Measurements from ENCODE around the gene CXCR6.

CXCR6 gene

GRCh38 chr3:45944830-45945620 lies 1.8 kb downstream of the CXCR6 start:
- Histone ChIP-seq H3K36me3 (ENCODE audit: control insufficient read depth in 2 of 2, insufficient read depth in 1 of 2, low read length in 2 of 2) (peaks cover 0 to 77% of the 10 kb centered on the region in 2 experiments; a peak in 1 of 3 replicates), H3K27ac (ENCODE audit: extremely low read depth, low read depth, low read length) (no peak overlapping the region), H3K4me3 (ENCODE audit: low read depth, low read length) (no peak overlapping the region), H3K9me3 (ENCODE audit: control insufficient read depth, insufficient read depth, low read depth, low read length) (no peaks in the 10 kb centered on the region), H3K4me1 (ENCODE audit: control insufficient read depth, insufficient read depth, low read length) (no peaks in the 10 kb centered on the region)
- TF ChIP-seq PRDM4 (tag by site-specific recombination; IDR thresholded peaks at IDR 0.05) (no peak), BCL11A (tag by site-specific recombination; IDR thresholded peaks at IDR 0.05; ENCODE audit: low read depth) (no peak), ATF2 (tag by site-specific recombination; IDR thresholded peaks at IDR 0.05; ENCODE audit: low read depth) (no peak)
- ChIA-PET CTCF (interaction anchor here (2.1 kb wide), 1 partner anchor 134 kb away, joined by 12 read pairs; no protein-coding TSS in a partner anchor), POLR2A (no interaction called here)

GRCh38 chr3:45946307-45946706 lies 3.0 kb downstream of the CXCR6 start:
- no peaks in the 10 kb centered on the region for H3K9me3 ChIP-seq (ENCODE audit: control insufficient read depth, insufficient read depth, low read depth, low read length)
- H3K4me1 ChIP-seq (ENCODE audit: control insufficient read depth, insufficient read depth, low read length): no peaks in the 10 kb centered on the region
- TF ChIP-seq ZNF701 (tag by site-specific recombination; IDR thresholded peaks at IDR 0.05) (no peak), ZNF26 (tag by site-specific recombination; IDR thresholded peaks at IDR 0.05) (no peak), ZNF707 (tag by site-specific recombination; IDR thresholded peaks at IDR 0.05) (no peak), ZNF311 (tag by site-specific recombination; IDR thresholded peaks at IDR 0.05; ENCODE audit: borderline replicate concordance) (no peak), ZNF121 (tag by site-specific recombination; IDR thresholded peaks at IDR 0.05) (no peak), ZBTB49 (tag by site-specific recombination; IDR thresholded peaks at IDR 0.05; ENCODE audit: low read depth) (no peak), ZXDB (tag by site-specific recombination; IDR thresholded peaks at IDR 0.05) (no peak), OSR2 (tag by site-specific recombination; IDR thresholded peaks at IDR 0.05) (no peak), ZNF768 (tag by site-specific recombination; IDR thresholded peaks at IDR 0.05) (no peak), ZNF596 (tag by site-specific recombination; IDR thresholded peaks at IDR 0.05) (no peak), ZNF292 (tag by site-specific recombination; IDR thresholded peaks at IDR 0.05; ENCODE audit: borderline replicate concordance, low read depth) (no peak), ZNF155 (tag by site-specific recombination; IDR thresholded peaks at IDR 0.05) (no peak), ZNF624 (tag by site-specific recombination; IDR thresholded peaks at IDR 0.05) (no peak)
- peaks cover 0 to 86% of the 10 kb centered on the region in 2 experiments; a peak in 1 of 3 replicates for H3K36me3 ChIP-seq (ENCODE audit: control insufficient read depth in 2 of 2, insufficient read depth in 1 of 2, low read length in 2 of 2)
- no peak overlapping the region for H3K27ac ChIP-seq (ENCODE audit: extremely low read depth, low read depth, low read length)
- no peak overlapping the region for H3K4me3 ChIP-seq (ENCODE audit: low read depth, low read length)
- ChIA-PET CTCF (no interaction called here), POLR2A (no interaction called here)
